ENCODE data around the gene XRCC3. TPM values are rescaled to one million over a fixed set of nuclear protein-coding genes. Genes with fewer than 3 reads are reported as not detected.

Gene XRCC3
- total and polyA plus RNA-seq, 10 of the 15 experiments (the other 5 are each of a cell fraction or from before 2014, with no cell fraction given), result 0.37 to 52.0 (median 26.8) TPM

- H2AFZ ChIP-seq (ENCODE audit: control insufficient read depth, low read depth, low read length), result no peak overlapping the region
- ChIA-PET RAD21 (ENCODE audit: unreplicated experiment) (interaction anchor here (1.1 to 1.7 kb wide), 2 partner anchors 9 to 224 kb away, joined by 3 to 4 read pairs; no protein-coding TSS in a partner anchor), CTCF (no interaction called here), SMC1A (ENCODE audit: uncharacterized antibody, unreplicated experiment) (interaction anchor here (0.5 kb wide), 1 partner anchor 904 kb away, joined by 3 read pairs; no protein-coding TSS in a partner anchor), POLR2A (no interaction called here)
- intact Hi-C loops (cut with micrococcal nuclease; ENCODE audit: unreplicated experiment) (no loop called here), in situ Hi-C loops (cut with MboI) (no loop called here)
- H3K27ac ChIP-seq (ENCODE audit: control insufficient read depth, insufficient read depth), result no peak overlapping the region
- FAIRE-seq, result no peak
- H3K9me3 ChIP-seq (replicated peaks; ENCODE audit: control insufficient read depth, insufficient read depth, low read length), result no peaks in the 10 kb centered on the region
- H3K79me2 ChIP-seq (ENCODE audit: control insufficient read depth, insufficient read depth, low read length), result no peaks in the 10 kb centered on the region
- H3K4me2 ChIP-seq (ENCODE audit: control insufficient read depth, insufficient read depth), result no peak overlapping the region
- 92% methylated on average over 14 of the region's 14 CpGs for WGBS (ENCODE audit: insufficient coverage, insufficient replicate concordance, low lambda C conversion rate, missing lambda C conversion rate)
- TF ChIP-seq PAX5 (IDR thresholded peaks at IDR 0.05; ENCODE audit: borderline replicate concordance, low read depth, low read length) (no peak), SP1 (IDR thresholded peaks at IDR 0.05; ENCODE audit: low read depth, low read length) (no peak), CEBPZ (IDR thresholded peaks at IDR 0.05; ENCODE audit: low read depth, low read length) (no peak), RCOR1 (conservative IDR thresholded peaks at IDR 0.05; ENCODE audit: low read depth, low read length) (no peak), RUNX3 (IDR thresholded peaks at IDR 0.05; ENCODE audit: low read length) (no peak), SKIL (IDR thresholded peaks at IDR 0.05; ENCODE audit: low read depth, poor library complexity, severe bottlenecking) (no peak), LARP7 (IDR thresholded peaks at IDR 0.05) (no peak), YBX1 (IDR thresholded peaks at IDR 0.05) (no peak), HDAC6 (IDR thresholded peaks at IDR 0.05; ENCODE audit: unreplicated experiment) (no peak), CBX5 (IDR thresholded peaks at IDR 0.05; ENCODE audit: low read depth) (no peak), STAT1 (conservative IDR thresholded peaks at IDR 0.05) (no peak), TBL1XR1 (IDR thresholded peaks at IDR 0.05; ENCODE audit: low read depth, low read length) (no peak), BMI1 (IDR thresholded peaks at IDR 0.05; ENCODE audit: borderline replicate concordance) (no peak)
- no TSS peak for BruUV-seq (replicated peaks)
- no peak overlapping the region for H3K9ac ChIP-seq (ENCODE audit: control insufficient read depth, insufficient read depth, low read length)
- no peaks in the 10 kb centered on the region; a peak in 2 of 4 replicates for H3K36me3 ChIP-seq (ENCODE audit: control insufficient read depth in 2 of 2, insufficient read depth in 2 of 2, low read length in 1 of 2)
- no peaks in the 10 kb centered on the region for H3K4me1 ChIP-seq (ENCODE audit: control insufficient read depth, insufficient read depth, low read length)
- no peak for ATAC-seq
- no peak for DNase-seq (ENCODE audit: low read depth, low spot score)
- no peaks in the 10 kb centered on the region for H4K20me1 ChIP-seq (ENCODE audit: control insufficient read depth, insufficient read depth)
- no peak overlapping the region for H3K4me3 ChIP-seq
- no peaks in the 10 kb centered on the region for H3K27me3 ChIP-seq (replicated peaks in 1 of 2; ENCODE audit: control insufficient read depth in 2 of 2, insufficient read depth in 2 of 2, low read length in 1 of 2)
These were observed 27.4 kb upstream of the XRCC3 start for GRCh38 chr14:103742499-103743255.
